HL-60/S4 treated with retinoic acid at 250 ng/mL for 4 days and 3 days (cell line): ENCODE measurements around the gene NHS.
"Not testable (repeated sequence)": the region's sequence is repeated elsewhere in the genome, so short reads cannot be mapped to it uniquely, and the experiment has no call there.

Experiments
- in situ Hi-C: fragments of 300-500 bp; cut with MboI; formaldehyde crosslinking; loops from 2 replicates; pipeline ENCODE4 v1.7.0; 2022; ENCODE audit warnings: low sequenced_read_pairs

NHS gene

GRCh38 chrX:17494216-17494615 is 119.2 kb downstream of the NHS start:
- in situ Hi-C loops, result no loop called here

- in situ Hi-C loops, result no loop called here
Measured at GRCh38 chrX:17495052-17495451, 120.1 kb downstream of the NHS start.

GRCh38 chrX:17496407-17496806 is 121.4 kb downstream of the NHS start:
- in situ Hi-C loops, result no loop called here

GRCh38 chrX:17497193-17497592 is 122.2 kb downstream of the NHS start:
- in situ Hi-C loops, result no loop called here

- in situ Hi-C loops, result no loop called here
Measured at GRCh38 chrX:17499512-17499911, 124.5 kb downstream of the NHS start.

- in situ Hi-C loops, result no loop called here
Measured at GRCh38 chrX:17500145-17500579, 125.2 kb downstream of the NHS start.

- in situ Hi-C loops, result no loop called here
Measured at GRCh38 chrX:17501746-17502145, 126.7 kb downstream of the NHS start.

- in situ Hi-C loops, result not testable (repeated sequence)
Measured at GRCh38 chrX:17506352-17506751, 131.4 kb downstream of the NHS start.

- in situ Hi-C loops, result no loop called here
Measured at GRCh38 chrX:17511556-17511955, 136.6 kb downstream of the NHS start.

- in situ Hi-C loops, result no loop called here
Measured at GRCh38 chrX:17519358-17519757, 144.4 kb downstream of the NHS start.

- in situ Hi-C loops, result no loop called here
Measured at GRCh38 chrX:17520016-17520615, 145.1 kb downstream of the NHS start.

GRCh38 chrX:17521871-17522693 is 147.1 kb downstream of the NHS start:
- in situ Hi-C loops, result no loop called here

GRCh38 chrX:17525266-17525665 is 150.3 kb downstream of the NHS start:
- in situ Hi-C loops, result no loop called here

GRCh38 chrX:17525762-17526555 is 151.0 kb downstream of the NHS start:
- in situ Hi-C loops, result no loop called here

- in situ Hi-C loops, result no loop called here
Measured at GRCh38 chrX:17527135-17527701, 152.2 kb downstream of the NHS start.

GRCh38 chrX:17527922-17528321 is 152.9 kb downstream of the NHS start:
- in situ Hi-C loops, result no loop called here

GRCh38 chrX:17529151-17529745 is 154.2 kb downstream of the NHS start:
- in situ Hi-C loops, result no loop called here

- in situ Hi-C loops, result no loop called here
Measured at GRCh38 chrX:17531500-17531899, 156.5 kb downstream of the NHS start.

GRCh38 chrX:17535229-17535628 is 160.2 kb downstream of the NHS start:
- in situ Hi-C loops, result no loop called here

- in situ Hi-C loops, result no loop called here
Measured at GRCh38 chrX:17537723-17538243, 162.8 kb downstream of the NHS start.

GRCh38 chrX:17542123-17542522 is 167.1 kb downstream of the NHS start:
- in situ Hi-C loops, result no loop called here
